Sigmoid colon (tissue), 4 donors: ENCODE results near the gene PTPRA.

Experiments
- CTCF ChIP-seq, 4 experiments: fragments of 450-650 bp in 3 of 4; fragments of 200-600 bp in 1 of 4; IDR thresholded peaks; one replicate each; pipeline ENCODE4 v1.5.1; 2016 to 2019; ENCODE audit warnings: antibody characterized with exemption in 4 of 4, mild to moderate bottlenecking in 3 of 4, moderate library complexity in 2 of 4
- EP300 ChIP-seq, 4 donors: sonication (generic); formaldehyde crosslinking; IDR thresholded peaks; one replicate each; pipeline ENCODE4 v1.6.1; 2017; ENCODE audit warnings: antibody characterized with exemption in 4 of 4
- POLR2A ChIP-seq, 2 donors: fragments of 450-650 bp; IDR thresholded peaks; one replicate each; pipeline ENCODE4 v1.6.1; 2016; ENCODE audit warnings: antibody characterized with exemption in 2 of 2, mild to moderate bottlenecking in 2 of 2, moderate library complexity in 2 of 2

- TF ChIP-seq CTCF (IDR thresholded peaks at IDR 0.05) (no peak), POLR2A (IDR thresholded peaks at IDR 0.05) (no peak), EP300 (IDR thresholded peaks at IDR 0.05) (no peak)
These were observed 14.4 kb downstream of the PTPRA start for GRCh38 chr20:2887715-2888114.
